ENCODE results near the gene TRABD2B.

TRABD2B gene

GRCh38 chr1:47849591-47850261, 147.5 kb downstream of the TRABD2B start:
- no peak for DNase-seq (ENCODE audit: low spot score)
- TF ChIP-seq CTCF (IDR thresholded peaks at IDR 0.05; ENCODE audit: extremely low read depth, insufficient read depth, missing control alignments), result no peak
- in situ Hi-C loops (cut with MboI; ENCODE audit: low pct_unique_long_range_greater_than_20kb, low sequenced_read_pairs, unreplicated experiment), result no loop called here

- in situ Hi-C loops (cut with MboI; ENCODE audit: low pct_unique_long_range_greater_than_20kb, low sequenced_read_pairs, unreplicated experiment), result no loop called here
- no peak for DNase-seq (ENCODE audit: low spot score)
- TF ChIP-seq CTCF (IDR thresholded peaks at IDR 0.05; ENCODE audit: extremely low read depth, insufficient read depth, missing control alignments), result no peak
These were observed 148.1 kb downstream of the TRABD2B start for GRCh38 chr1:47849005-47849521.

GRCh38 chr1:47847763-47848162, 149.4 kb downstream of the TRABD2B start:
- no peak for TF ChIP-seq CTCF (IDR thresholded peaks at IDR 0.05; ENCODE audit: extremely low read depth, insufficient read depth, missing control alignments)
- in situ Hi-C loops (cut with MboI; ENCODE audit: low pct_unique_long_range_greater_than_20kb, low sequenced_read_pairs, unreplicated experiment), result no loop called here
- DNase-seq (ENCODE audit: low spot score), result no peak

- no peak for TF ChIP-seq CTCF (IDR thresholded peaks at IDR 0.05; ENCODE audit: extremely low read depth, insufficient read depth, missing control alignments)
- in situ Hi-C loops (cut with MboI; ENCODE audit: low pct_unique_long_range_greater_than_20kb, low sequenced_read_pairs, unreplicated experiment), result no loop called here
- no peak for DNase-seq (ENCODE audit: low spot score)
These were observed 152.6 kb downstream of the TRABD2B start for GRCh38 chr1:47844558-47844955.

- in situ Hi-C loops (cut with MboI; ENCODE audit: low pct_unique_long_range_greater_than_20kb, low sequenced_read_pairs, unreplicated experiment), result no loop called here
- no peak for DNase-seq (ENCODE audit: low spot score)
- TF ChIP-seq CTCF (IDR thresholded peaks at IDR 0.05; ENCODE audit: extremely low read depth, insufficient read depth, missing control alignments), result no peak
These were observed 153.2 kb downstream of the TRABD2B start for GRCh38 chr1:47843781-47844557.

- in situ Hi-C loops (cut with MboI; ENCODE audit: low pct_unique_long_range_greater_than_20kb, low sequenced_read_pairs, unreplicated experiment), result no loop called here
- TF ChIP-seq CTCF (IDR thresholded peaks at IDR 0.05; ENCODE audit: extremely low read depth, insufficient read depth, missing control alignments), result no peak
- no peak for DNase-seq (ENCODE audit: low spot score)
These were observed 154.1 kb downstream of the TRABD2B start for GRCh38 chr1:47843059-47843458.
